GM19328 (cell line): ENCODE data around the gene MINDY4.

ENCODE experiments used
- ATAC-seq: cut with Tn5 transposase; IDR thresholded peaks from one replicate; pipeline ENCODE4 v1.9.1; 2021; ENCODE audit warnings: mild to moderate bottlenecking, moderate library complexity; ENCODE audit not compliant: unreplicated experiment

Gene MINDY4

DNA sequence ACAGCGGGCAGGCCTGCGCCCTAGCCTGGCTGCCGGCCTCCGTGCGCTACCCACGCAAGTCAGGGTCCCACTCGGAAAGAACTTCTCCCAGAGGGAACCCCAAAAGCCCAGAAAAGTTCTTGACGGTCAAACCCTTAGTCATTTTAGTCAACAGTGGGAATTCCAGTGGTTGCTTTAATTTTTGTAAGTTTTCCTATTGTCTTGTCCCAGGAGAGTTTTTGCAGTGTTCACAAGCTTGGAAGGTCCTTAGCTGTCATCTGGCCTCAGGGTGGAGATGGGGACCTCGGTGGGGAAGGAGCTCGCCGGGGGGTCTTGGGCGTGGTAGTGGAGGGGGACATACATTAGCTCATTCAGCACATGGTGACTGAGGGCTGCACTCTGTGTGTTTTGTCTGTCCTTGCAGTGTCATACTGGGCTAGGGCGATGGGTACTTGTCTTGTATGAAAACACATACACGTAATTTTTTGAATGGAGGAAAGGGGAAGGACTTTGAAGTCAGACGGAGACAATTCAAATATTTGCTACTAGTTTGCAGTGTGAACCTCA lies 736 bp downstream of the MINDY4 start:
- no peak for ATAC-seq

DNA sequence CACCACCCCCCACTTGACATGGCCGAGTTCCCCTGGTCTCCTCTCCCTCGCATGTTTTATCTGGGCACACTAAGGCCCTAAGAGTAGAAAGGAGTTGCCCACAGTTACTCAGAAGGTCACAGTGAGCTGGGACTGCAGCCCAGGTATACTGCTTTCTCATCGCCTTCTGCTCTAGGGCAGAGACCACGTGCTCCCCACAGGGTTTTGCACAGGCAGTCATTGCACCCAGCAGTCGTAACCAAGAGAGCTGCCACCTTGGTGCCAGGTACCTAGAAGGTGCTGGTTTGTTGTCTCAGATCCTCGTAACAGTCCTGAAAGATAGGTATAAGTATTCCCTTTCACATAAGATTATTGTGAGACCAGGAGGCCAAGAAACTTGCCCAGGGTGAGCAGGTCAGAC lies 1.8 kb downstream of the MINDY4 start:
- no peak for ATAC-seq

DNA sequence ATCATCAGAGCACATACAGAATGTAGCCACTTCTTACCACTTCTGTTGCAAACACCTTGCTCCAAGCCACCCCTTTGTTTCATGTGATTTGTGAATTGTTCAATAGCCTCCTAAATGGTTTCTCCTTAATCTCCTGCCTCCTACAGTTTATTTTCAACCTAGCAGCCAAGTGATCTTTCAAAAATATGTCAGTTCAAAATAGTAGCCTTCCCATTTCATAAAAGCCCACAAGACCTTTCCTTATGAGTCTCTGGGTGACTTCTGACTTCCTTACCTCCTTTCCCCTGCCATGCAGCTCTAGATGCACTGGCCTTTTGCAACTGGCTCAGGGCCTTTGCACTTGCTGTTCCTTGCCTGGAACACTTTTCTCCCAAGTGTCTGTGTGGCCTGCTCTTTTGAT lies 4.8 kb downstream of the MINDY4 start:
- no peak for ATAC-seq

DNA sequence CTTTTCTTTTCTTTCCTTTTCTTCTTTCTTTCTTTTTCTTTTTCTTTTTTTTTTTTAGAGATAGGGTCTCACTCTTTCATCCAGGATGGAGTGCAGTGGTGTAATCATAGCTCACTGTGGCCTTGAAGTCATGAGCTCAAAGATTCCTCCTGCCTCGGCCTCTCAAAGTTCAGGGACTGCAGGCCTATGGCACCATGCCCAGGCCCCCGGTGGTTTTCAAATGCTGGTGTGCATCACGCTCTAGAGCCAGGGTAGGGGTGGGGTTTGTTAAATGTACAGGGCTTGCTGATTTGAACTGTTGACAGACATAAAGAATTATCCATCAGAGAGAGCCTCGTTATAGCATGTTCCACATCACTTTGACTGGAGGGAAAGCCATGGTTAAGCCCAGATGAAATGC lies 5.8 kb downstream of the MINDY4 start:
- no peak for ATAC-seq

DNA sequence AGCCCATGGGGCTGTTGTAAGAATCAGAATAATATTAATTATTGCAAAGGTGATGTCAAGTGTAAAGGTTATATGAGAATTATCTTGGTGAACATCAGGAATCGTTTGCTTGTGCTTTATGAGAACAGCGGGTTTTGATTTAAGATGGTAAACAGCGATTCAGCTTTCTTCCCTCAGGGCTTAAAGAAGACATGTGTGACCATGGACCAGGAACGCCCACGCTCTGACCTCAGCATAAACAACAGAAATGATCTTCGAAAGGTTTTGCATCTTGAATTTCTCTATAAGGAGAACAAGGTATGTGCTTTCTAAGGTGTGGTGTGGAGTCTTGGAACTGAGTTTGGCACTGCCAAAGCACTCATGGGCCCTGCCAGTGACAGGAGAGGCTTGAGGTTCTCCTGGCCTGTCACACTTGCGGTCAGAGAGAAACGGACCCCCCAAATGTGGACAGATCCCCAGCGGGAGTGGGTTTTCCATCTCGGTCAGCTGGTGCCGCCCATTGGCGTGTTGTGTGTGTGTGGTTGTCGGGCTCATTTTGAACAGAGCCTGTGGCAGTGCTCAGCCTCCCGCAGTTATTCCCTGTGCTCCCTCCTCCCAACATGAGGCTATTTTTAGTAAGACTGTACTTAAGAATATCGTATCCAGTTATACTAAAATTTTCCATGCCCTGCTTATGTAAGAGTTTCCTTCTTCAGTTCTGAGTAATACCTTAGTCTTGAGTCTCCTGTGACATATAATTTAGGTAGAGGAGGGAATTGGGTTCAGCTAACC lies 7.2 kb downstream of the MINDY4 start:
- no peak for ATAC-seq

DNA sequence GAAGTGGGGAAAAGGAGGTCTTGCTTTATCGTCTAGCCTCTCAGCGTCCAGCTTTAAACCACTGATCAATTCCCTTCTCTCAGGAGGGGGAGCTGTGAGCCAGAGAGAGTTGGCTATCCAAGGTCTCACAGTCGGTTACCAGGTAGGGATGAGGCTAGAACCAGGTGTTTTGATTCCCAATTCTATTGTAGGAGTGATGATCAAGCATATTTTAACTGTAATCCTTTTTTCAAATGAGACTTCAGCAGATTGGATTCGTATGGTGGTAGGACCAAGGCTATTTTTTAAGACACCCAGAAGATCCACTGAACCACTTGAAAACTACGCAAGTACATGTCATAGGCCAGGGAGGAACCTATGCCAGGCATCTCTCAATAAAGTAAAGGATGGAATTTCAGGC lies 8.4 kb downstream of the MINDY4 start:
- ATAC-seq, result no peak

DNA sequence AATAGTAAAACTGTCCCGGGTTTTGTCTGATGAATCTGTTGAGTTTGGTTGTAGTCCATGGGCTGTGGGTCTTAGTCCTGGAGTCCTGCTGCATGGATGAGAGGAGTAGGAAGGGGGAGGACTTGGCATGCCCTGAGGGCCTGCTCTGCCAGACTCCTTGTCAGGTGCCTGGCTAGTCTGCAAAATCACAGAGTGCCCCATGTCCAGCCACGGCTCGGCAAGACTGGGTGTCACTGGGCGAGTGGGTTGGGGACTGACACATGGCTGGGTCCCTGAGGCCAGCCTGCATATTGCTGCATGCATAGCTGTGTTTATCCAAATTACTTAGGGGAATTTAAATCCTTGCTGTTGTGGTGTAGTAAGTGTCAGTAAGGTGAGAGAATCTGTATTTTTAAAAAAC lies 9.7 kb downstream of the MINDY4 start:
- no peak for ATAC-seq

DNA sequence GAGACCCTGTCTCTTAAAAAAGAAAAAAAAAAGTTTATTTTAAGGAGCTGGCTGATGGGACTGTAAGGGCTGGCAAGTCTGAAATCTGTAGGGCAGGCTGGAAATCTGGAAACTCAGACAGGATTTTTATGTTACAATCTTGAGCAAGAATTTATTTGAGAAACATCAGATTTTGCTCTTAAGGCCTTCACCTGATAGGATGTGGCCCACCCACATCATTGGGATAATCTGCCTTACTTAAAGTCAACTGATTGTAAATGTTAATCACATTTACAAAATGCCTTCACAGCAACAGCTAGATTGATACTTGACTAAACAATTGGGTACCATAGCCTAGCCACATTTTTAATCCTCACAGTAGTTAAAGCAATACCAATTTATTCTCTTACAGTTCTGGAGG lies 11.5 kb downstream of the MINDY4 start:
- ATAC-seq, result no peak

DNA sequence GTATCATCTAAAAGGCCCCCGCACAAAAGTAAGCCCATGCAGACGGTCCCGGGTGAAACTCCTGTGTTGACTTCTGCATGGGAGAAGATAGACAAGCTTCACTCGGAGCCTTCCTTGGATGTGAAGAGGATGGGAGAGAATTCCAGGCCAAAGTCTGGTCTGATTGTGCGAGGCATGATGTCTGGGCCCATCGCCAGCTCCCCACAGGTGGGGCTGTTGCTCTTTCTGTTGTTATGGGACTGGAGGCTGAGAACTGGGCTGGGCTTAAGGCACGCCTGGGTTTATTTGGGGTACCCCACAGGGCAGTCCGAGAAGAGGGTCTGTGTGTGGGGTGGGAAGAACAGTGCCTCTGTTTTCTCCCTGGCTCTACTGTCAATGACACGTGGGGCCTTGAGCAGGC lies 14.6 kb downstream of the MINDY4 start:
- ATAC-seq, result no peak

DNA sequence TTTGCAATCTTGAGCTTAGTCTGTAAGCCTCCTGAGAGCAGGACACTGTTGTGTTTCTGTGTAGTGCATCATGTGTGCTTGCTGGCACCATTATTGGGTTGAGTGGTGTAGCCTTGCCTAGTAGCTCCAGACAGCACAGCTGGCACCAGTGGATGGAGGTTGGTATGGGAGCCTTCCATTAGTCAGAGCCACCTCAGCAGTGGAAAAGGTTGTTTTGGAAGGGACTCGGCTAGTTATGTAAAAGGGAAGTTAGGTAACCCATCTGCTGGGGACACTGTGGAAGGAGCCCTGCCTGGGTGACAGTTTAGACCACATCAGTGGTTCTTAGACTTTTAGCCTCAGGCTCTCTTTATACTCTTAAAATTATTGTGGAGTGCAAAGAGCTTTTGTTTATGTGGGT lies 16.3 kb downstream of the MINDY4 start:
- ATAC-seq, result no peak

DNA sequence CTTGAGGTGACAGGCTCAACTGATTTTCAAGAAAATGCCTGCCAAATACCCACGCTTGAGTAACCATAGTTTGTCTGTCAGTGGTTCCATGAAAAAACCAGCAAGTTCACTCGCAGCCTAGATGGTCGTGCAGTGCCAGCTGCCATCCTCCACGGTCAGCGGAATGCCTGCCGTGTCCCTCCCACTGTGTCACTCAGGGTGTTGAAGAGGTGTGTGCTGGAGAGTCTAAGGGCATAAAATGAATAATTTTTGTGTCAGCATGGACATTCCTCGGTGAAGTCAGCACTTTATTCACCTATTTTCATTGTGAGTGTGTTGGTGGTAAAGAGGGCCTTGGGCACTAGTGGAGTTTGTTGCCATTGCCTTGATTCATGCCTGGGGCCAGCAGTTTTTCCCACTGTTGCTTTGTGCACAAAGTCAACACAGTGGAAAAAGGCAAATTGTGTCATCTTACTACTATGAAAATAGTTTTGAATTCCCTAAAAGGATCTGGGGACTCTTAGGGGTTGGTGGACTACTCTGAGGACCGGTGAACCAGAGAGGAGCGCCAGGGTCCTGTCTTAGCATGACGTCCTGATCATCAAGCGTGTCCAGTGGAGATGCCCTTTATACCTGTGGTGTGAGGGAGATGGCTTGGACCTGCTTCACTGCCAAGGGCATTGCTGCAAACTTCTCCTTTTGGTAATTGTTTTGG lies 17.6 kb downstream of the MINDY4 start:
- no peak for ATAC-seq

DNA sequence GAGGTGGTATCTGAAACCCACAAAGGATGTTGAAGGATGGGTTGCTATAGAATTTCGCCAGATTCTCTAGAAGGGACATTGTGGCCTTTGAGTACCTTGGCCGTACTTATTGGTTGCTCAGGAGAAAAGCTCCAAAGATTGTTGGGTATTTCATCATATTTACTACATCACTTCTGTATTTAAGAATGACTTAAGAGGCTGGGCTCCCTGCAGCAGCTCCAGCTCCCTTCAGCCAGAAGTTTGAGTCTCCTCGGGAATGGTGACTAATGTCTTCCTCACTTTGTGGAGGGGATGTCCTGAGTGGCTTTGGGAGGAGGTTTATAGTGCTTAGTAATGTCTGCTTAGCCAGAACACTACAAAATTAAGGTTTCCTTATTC lies 18.1 kb downstream of the MINDY4 start:
- no peak for ATAC-seq

DNA sequence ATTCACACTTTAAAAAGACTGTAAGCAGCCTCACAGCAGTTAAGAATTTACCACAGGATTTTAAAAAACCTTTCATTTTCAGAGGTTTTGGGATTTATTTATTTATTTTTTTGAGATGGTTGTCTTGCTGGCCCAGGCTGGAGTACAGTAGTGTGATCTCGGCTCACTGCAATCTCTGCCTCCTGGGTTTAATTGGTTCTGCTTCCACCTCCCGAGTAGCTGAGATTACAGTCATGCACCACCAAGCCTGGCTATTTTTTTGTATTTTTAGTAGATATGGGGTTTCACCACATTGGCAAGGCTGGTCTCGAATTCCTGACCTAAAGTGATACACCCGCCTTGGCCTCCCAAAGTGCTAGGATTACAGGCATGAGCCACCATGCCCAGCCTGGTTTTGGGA lies 19.1 kb downstream of the MINDY4 start:
- ATAC-seq, result no peak

DNA sequence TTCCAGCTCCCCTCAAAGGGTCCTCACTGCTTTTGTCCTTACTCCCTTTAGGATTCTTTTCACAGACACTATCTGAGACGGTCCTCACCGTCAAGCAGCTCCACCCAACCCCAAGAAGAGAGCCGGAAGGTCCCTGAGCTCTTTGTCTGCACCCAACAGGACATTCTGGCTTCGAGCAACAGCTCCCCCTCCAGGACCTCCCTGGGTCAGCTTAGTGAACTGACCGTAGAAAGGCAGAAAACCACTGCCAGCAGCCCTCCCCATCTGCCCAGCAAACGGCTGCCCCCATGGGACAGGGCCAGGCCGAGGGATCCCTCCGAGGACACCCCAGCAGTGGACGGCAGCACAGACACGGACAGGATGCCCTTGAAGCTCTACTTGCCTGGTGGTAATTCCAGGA lies 19.9 kb downstream of the MINDY4 start:
- no peak for ATAC-seq

DNA sequence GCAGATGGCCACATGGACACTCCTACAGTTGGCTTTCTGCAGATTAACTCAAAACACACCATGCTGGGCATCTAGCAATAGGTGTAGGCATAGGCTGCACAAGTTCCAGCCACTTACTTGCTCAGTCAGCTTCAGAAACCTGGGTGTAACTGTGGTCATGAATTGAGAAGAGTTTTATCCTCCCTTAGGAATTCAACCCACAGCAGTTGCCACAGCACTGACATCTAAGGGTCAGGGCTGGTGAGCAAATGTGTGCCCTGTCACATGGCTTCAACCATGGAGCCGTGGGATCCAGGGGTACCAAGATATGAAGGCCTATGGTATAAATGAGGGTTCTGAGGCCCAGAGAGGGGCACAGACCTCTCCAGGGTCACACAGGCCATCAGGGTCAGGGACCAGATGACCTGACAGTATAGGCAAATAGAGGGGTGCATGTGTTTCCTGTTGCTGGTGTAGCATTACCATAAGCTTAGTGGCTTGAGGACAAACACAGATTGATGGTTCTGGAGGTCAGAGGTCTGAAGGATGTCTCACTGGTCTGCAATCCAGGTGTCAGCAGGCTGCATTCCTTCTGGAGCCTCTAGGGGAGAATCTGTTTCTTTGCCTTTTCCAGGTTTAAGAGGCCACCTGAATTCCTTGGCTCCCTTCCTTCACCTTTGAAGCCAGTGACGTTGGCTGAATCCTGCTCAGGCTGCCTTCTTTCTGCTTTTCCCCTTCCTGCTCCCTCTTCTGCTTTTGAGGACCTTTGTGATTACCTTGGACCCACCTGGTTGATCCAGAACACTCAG lies 24.1 kb downstream of the MINDY4 start:
- no peak for ATAC-seq

DNA sequence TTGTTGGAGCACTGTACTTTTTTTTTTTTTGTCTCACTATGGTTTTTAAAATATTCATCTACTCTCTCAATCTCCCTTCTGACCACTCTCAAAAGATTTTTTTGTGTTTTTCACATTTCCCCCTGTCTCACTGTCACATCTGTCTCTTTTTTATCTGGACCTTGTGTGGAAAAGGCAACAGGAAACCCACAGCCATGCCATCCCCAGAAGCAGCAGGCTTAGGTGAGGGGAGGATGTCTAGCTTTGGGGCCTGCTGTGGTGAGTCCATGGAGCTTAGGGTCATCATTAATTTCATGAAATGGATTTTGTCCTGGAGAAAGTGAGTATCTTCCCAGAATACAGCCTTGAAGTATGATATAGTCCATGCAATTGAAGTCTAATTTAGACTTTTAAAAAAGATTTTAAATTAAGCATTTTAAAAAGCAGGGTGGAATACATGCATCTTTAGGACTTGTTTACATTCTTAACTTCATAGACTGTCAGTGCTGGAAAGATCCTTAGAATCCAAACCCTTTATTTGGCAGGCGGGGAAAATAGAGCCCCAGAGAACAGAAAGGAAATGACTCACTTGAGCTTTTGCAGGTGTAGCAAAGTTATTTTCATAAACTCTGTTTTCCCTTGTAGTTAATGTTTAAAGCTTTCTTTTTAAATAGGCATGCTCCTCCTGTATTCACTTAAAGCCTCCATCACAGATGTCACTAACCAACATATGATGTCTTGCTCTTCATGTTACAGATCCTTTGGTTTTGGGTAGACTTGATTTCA lies 25.1 kb downstream of the MINDY4 start:
- no peak for ATAC-seq

DNA sequence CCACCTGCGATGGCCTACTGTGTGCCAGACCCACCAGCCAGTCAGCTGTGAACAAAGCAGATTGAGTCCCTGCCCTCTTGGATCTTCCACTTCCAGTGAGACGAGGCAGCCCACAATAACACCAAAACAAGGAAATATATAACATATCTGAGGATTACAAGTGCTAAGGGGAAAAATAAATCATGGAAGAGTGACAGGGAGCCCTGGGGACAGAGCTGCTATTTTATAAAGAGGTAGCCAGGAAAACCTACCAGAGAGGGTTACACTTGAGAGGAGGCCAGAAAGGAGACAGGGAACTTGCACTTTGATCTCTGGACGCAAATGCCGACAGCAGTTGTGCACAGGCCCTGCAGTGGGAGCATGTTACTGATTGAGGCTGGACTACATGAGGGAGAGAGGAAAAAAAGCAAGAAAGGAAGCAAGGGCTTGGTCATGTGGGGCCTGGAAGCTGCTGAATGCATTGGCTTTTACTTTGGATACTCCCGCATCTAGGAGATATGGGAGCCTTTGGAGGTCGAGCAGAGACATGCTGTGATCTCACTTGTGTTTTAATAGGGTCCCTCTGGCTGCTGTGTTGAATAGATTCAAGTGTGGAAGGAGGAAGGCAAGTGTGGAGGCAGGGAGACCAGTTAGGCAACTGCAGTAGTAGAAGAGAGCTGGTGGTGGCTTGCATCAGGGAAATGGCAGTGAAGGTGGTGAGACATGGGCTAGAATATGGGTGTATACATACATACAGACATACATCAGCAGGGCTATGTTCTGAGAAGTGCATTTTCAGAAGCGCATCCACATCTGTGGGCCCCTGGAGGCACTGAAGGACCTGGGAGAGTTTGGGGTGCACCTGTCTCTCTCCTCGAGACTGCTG lies 26.2 kb downstream of the MINDY4 start:
- no peak for ATAC-seq

DNA sequence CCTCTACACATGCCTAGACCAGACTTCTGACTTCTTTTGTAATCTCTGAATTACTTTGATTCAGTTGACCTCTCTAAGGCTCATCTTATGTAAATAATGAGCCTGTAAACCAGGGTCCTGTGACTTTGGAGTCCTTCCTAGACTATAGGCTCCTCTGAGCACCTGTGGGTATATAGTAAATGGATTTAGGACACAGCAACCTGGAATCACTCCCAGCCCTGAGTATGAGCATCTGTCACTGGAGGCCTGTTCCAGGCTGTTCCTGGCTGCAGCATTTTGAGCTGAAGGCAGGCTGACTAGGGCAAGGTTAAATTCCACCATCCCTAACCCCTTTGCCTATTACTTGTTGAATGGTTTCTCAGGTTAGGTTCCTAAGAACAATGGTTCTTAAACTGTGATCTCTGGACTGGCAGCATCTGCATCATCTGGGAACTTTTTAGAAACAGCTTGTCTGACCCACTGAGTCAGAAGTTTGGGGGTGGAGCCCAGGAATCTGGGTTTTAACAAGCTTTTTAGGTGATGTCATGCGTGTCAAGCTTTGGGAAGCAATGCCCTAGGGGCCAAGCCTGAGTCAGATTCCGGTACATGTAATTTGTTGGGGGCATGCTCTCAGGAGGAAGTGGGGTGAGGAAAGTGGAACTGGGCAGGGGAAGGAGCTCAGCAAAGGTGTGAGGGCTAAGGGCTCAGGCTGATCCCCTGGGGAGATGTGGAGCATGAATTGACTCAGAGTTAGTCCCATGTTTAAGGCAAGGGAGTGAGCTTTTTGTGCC lies 28.2 kb downstream of the MINDY4 start:
- peak; percentile 65 for ATAC-seq

DNA sequence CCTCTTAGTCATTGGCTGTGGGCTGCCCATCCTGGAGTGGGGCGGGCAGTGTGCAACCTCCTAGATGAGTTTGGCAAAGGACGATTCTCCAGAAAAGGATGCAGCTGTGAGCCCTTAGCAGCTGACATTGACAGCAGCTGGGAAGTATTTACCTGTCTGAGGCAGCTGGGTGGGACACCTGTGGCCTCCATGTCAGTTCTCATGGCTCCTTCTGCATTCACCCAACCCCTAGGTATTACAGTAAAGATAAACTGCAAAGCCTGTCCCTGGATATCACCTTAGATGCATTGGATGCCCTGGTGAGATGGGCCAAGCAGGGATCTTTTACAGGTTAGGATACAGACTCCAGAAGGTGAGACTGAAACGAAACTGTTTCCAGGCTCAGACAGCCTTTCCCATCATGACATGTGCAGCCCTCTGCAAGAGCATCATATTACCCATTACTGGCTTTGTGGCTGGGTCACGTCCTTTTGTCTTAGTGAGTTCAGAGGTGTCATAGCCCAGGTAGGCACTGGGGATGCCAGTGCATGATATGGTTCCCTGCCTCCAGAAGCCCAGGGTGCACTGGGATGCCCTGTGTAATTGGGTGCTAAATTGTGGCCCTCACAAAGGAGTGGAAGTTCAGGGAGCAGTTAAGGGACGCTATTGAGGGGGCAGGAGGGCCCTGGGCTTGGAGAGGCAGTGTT lies 28.9 kb downstream of the MINDY4 start:
- ATAC-seq, result no peak
